Endothelial cell of umbilical vein (primary cell): ENCODE data around the gene TDRD7. TPM values are rescaled to one million over a fixed set of nuclear protein-coding genes. Genes with fewer than 3 reads are reported as not detected.

Source experiments
- BruUV-seq: library from RNA; stranded (reverse); fragments of 400-500 nt; replicated peaks from 2 replicates; lab custom pipeline; 2021; lab: Mats Ljungman, UMichigan
- CTCF ChIA-PET: fragments of 300-600, 350-600 bp; sonication (Branson Sonifier 250); formaldehyde crosslinking; loops from one replicate; lab custom pipeline; 2021; ENCODE audit warnings: antibody characterized with exemption, inconsistent platforms; lab: Charles Lee
- POLR2A ChIA-PET: fragments of 300-600, 350-600 bp; sonication (Branson Sonifier 250); formaldehyde crosslinking; loops from one replicate; lab custom pipeline; 2021; ENCODE audit warnings: antibody characterized with exemption, inconsistent platforms; lab: Charles Lee
- DNase-seq: peaks from one replicate; pipeline ENCODE4 v3.0.0-alpha.2; 2011; ENCODE audit warnings: low read depth, low spot score
- FAIRE-seq: peaks from 2 replicates; lab custom pipeline; 2011; peaks lifted over from hg19 to GRCh38; lab: Jason Lieb, UNC
- H2AFZ ChIP-seq: 2 replicates; pipeline ENCODE4 v1.6.0; 2012; ENCODE audit warnings: low read depth, low read length, control low read depth, inconsistent platforms
- H3K27ac ChIP-seq: 2 replicates; pipeline ENCODE4 v1.5.1; 2011; ENCODE audit warnings: low read depth, mild to moderate bottlenecking, control low read depth, low read length, moderate library complexity; ENCODE audit not compliant: insufficient read depth
- H3K27me3 ChIP-seq, 2 experiments: 2 replicates each; pipeline versions ENCODE4 v1.6.0 to v1.6.1; 2011; ENCODE audit warnings: low read length in 2 of 2, mixed read lengths in 1 of 2; ENCODE audit not compliant: control insufficient read depth in 2 of 2, insufficient read depth in 2 of 2
- H3K36me3 ChIP-seq, 2 experiments: 2 replicates in 1 of 2; 3 replicates in 1 of 2; pipeline ENCODE4 v1.5.1; 2011; ENCODE audit warnings: low read length in 2 of 2, mild to moderate bottlenecking in 1 of 2, moderate library complexity in 1 of 2; ENCODE audit not compliant: control insufficient read depth in 2 of 2, insufficient read depth in 2 of 2; ENCODE audit errors: extremely low read depth in 1 of 2
- H3K4me1 ChIP-seq: 3 replicates; pipeline ENCODE4 v1.5.1; 2011; ENCODE audit warnings: mild to moderate bottlenecking, low read length; ENCODE audit not compliant: control insufficient read depth, insufficient read depth; ENCODE audit errors: extremely low read depth
- H3K4me2 ChIP-seq: 2 replicates; pipeline ENCODE4 v1.6.1; 2011; ENCODE audit warnings: low read length, control low read depth, mixed read lengths; ENCODE audit not compliant: insufficient read depth
- H3K4me3 ChIP-seq, 3 experiments: fragments of 200-600 bp in 1 of 3; sonication (generic), shearing (Covaris generic) in 1 of 3; replicated peaks in 1 of 3; 2 replicates each; pipeline ENCODE4 v1.5.1; 2011 to 2016; ENCODE audit warnings: control low read depth in 3 of 3, low read length in 3 of 3, mild to moderate bottlenecking in 2 of 3, inconsistent platforms in 1 of 3, low read depth in 1 of 3, moderate library complexity in 1 of 3; ENCODE audit not compliant: insufficient read depth in 1 of 3
- H3K79me2 ChIP-seq: 2 replicates; pipeline ENCODE4 v1.6.0; 2012; ENCODE audit warnings: low read length, inconsistent platforms; ENCODE audit not compliant: control insufficient read depth, insufficient read depth
- H3K9ac ChIP-seq: replicated peaks from 2 replicates; pipeline ENCODE3; 2011; ENCODE audit warnings: low read length, control low read depth; ENCODE audit not compliant: insufficient read depth; ENCODE audit errors: extremely low read depth
- H3K9me1 ChIP-seq: replicated peaks from 3 replicates; pipeline ENCODE4 v1.6.0; 2011; ENCODE audit warnings: mild to moderate bottlenecking, low read length; ENCODE audit not compliant: control insufficient read depth, insufficient read depth; ENCODE audit errors: extremely low read depth
- H3K9me3 ChIP-seq: replicated peaks from 2 replicates; pipeline ENCODE4 v1.5.1; 2012; ENCODE audit warnings: low read length, inconsistent platforms; ENCODE audit not compliant: control insufficient read depth, insufficient read depth
- H4K20me1 ChIP-seq: replicated peaks from 2 replicates; pipeline ENCODE3; 2011; ENCODE audit warnings: mild to moderate bottlenecking, low read length; ENCODE audit not compliant: control insufficient read depth, insufficient read depth; ENCODE audit errors: extremely low read depth
- EZH2 ChIP-seq: IDR thresholded peaks from 2 replicates; pipeline ENCODE4 v1.6.1; 2012; ENCODE audit warnings: borderline replicate concordance, low read depth, mild to moderate bottlenecking, moderate library complexity, low read length, inconsistent platforms; ENCODE audit not compliant: severe bottlenecking
- FOS ChIP-seq: IDR thresholded peaks from 2 replicates; pipeline ENCODE4 v1.6.1; 2011; ENCODE audit warnings: mild to moderate bottlenecking, low read length, moderate library complexity, borderline replicate concordance; ENCODE audit not compliant: insufficient read depth
- GATA2 ChIP-seq: IDR thresholded peaks from 2 replicates; pipeline ENCODE4 v1.7.0; 2011; ENCODE audit warnings: low read depth, mild to moderate bottlenecking, moderate library complexity, mixed read lengths, low read length; ENCODE audit not compliant: insufficient read length, insufficient read depth
- JUN ChIP-seq: IDR thresholded peaks from 2 replicates; pipeline ENCODE4 v1.6.1; 2011; ENCODE audit warnings: borderline replicate concordance, low read depth; ENCODE audit not compliant: insufficient read length, insufficient read depth
- MYC ChIP-seq: IDR thresholded peaks from one replicate; pipeline ENCODE4 v1.6.1; 2011; ENCODE audit warnings: mild to moderate bottlenecking, low read depth, low read length
- POLR2A ChIP-seq: IDR thresholded peaks from 2 replicates; pipeline ENCODE4 v1.6.1; 2012; ENCODE audit warnings: low read depth, mild to moderate bottlenecking, control low read depth, low read length
- POLR2AphosphoS5 ChIP-seq: IDR thresholded peaks from 2 replicates; pipeline ENCODE4 v1.6.1; 2012; ENCODE audit warnings: low read depth, mild to moderate bottlenecking, control low read depth, low read length, moderate library complexity; ENCODE audit not compliant: insufficient read depth
- dilution Hi-C: fragments of 300-500 bp; cut with MboI; formaldehyde crosslinking; loops from one replicate; pipeline ENCODE4 v1.15.0; 2019; ENCODE audit warnings: low sequenced_read_pairs; ENCODE audit not compliant: extremely low pct_ligation_motif_present
- intact Hi-C: fragments of 100-400 bp; cut with micrococcal nuclease; formaldehyde crosslinking; loops from one replicate; pipeline ENCODE4 v1.10.0; 2022
- polyA plus RNA-seq, 4 experiments: library from polyadenylated mRNA; depleted of rRNA in 3 of 4; stranded (reverse) in 3 of 4; unstranded in 1 of 4; fragments of >200 nt; gene quantifications; 2 replicates each; pipeline versions ENCODE4 v1.2.1 to v1.2.3, GENCODE V29; 2011 to 2012; ENCODE audit warnings: missing spikeins in 1 of 4
- total RNA-seq: library from RNA; stranded (reverse); gene quantifications from 2 replicates; pipeline ENCODE4 v1.2.3, GENCODE V29; 2021
- TF ChIP-seq, protein P1 (sequence below): IDR thresholded peaks from 2 replicates; pipeline ENCODE4 v1.6.1; 2011; ENCODE audit not compliant: insufficient read depth, insufficient read length
- TF ChIP-seq, protein P2 (sequence below), 2 donors: IDR thresholded peaks; 1 replicate in 1 of 2; 2 replicates in 1 of 2; pipeline ENCODE4 v1.5.1; 2011; ENCODE audit warnings: low read length in 2 of 2, mild to moderate bottlenecking in 2 of 2, moderate library complexity in 2 of 2, control low read depth in 1 of 2, inconsistent platforms in 1 of 2, low read depth in 1 of 2; ENCODE audit not compliant: insufficient read depth in 1 of 2; ENCODE audit errors: extremely low read depth in 1 of 2

The TDRD7 gene
- total and polyA plus RNA-seq, 2 donors (not counting 3 experiments of a cell fraction or from before 2014, with no cell fraction given), result 4.9 to 11.5 TPM

DNA sequence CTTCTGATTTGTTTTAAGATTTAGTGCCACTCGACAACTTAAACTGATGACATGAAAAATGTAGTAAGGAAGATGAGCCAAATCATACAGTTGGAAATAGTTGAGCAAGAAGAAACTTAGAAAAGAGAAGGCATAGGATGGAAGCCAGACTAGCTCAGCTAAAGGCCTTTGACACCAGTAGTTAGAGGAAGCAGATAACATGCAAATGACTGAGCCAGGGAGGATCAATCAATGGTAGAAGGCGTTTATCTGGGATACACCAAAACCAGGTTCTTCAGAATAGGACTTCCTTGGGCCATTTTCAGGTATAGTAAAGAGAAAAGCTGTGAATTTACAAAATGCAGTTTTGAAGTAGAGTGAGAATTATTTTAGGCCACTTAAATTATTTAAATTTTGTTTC, 3.2 kb downstream of the TDRD7 start:
- ChIA-PET POLR2A (no interaction called here), CTCF (interaction anchor here (1.3 to 11.9 kb wide), 4 partner anchors 13 to 200 kb away, joined by 4 to 138 read pairs (median 43); no protein-coding TSS in a partner anchor)
- FAIRE-seq (no peak), DNase-seq (no peak)
- Histone ChIP-seq H2AFZ (no peak overlapping the region), H3K27ac (no peak overlapping the region), H4K20me1 (no peaks in the 10 kb centered on the region), H3K4me1 (peaks cover 25% of the 10 kb centered on the region), H3K27me3 (peaks cover 0 to 6% of the 10 kb centered on the region in 2 experiments), H3K4me3 (no peak overlapping the region), H3K9me3 (no peaks in the 10 kb centered on the region), H3K9me1 (no peaks in the 10 kb centered on the region), H3K4me2 (no peak overlapping the region), H3K9ac (no peak overlapping the region), H3K36me3 (no peaks in the 10 kb centered on the region), H3K79me2 (no peaks in the 10 kb centered on the region)
- dilution Hi-C loops (no loop called here), intact Hi-C loops (loop anchor here (10.0 kb wide), 1 partner anchor 1000 kb away; the partner anchor contains the start of gene ZNF367)
- BruUV-seq, result no TSS peak
- TF ChIP-seq MYC (no peak), POLR2A (no peak), EZH2 (no peak), GATA2 (no peak), FOS (no peak), POLR2AphosphoS5 (no peak), JUN (no peak)
- TF ChIP-seq, protein P1, sequence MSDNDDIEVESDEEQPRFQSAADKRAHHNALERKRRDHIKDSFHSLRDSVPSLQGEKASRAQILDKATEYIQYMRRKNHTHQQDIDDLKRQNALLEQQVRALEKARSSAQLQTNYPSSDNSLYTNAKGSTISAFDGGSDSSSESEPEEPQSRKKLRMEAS, result no peak
- TF ChIP-seq, protein P2, sequence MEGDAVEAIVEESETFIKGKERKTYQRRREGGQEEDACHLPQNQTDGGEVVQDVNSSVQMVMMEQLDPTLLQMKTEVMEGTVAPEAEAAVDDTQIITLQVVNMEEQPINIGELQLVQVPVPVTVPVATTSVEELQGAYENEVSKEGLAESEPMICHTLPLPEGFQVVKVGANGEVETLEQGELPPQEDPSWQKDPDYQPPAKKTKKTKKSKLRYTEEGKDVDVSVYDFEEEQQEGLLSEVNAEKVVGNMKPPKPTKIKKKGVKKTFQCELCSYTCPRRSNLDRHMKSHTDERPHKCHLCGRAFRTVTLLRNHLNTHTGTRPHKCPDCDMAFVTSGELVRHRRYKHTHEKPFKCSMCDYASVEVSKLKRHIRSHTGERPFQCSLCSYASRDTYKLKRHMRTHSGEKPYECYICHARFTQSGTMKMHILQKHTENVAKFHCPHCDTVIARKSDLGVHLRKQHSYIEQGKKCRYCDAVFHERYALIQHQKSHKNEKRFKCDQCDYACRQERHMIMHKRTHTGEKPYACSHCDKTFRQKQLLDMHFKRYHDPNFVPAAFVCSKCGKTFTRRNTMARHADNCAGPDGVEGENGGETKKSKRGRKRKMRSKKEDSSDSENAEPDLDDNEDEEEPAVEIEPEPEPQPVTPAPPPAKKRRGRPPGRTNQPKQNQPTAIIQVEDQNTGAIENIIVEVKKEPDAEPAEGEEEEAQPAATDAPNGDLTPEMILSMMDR (IDR thresholded peaks at IDR 0.05; ENCODE audit: extremely low read depth in 1 of 2, insufficient read depth in 1 of 2, low read depth in 1 of 2, low read length in 2 of 2), result no peak
